Measurements from ENCODE around the gene SYDE2. TPM values are rescaled to one million over a fixed set of nuclear protein-coding genes. Genes with fewer than 3 reads are reported as not detected.

Gene SYDE2
- total RNA-seq, 1 donor from 2014 or later, result 5.9 TPM

DNA sequence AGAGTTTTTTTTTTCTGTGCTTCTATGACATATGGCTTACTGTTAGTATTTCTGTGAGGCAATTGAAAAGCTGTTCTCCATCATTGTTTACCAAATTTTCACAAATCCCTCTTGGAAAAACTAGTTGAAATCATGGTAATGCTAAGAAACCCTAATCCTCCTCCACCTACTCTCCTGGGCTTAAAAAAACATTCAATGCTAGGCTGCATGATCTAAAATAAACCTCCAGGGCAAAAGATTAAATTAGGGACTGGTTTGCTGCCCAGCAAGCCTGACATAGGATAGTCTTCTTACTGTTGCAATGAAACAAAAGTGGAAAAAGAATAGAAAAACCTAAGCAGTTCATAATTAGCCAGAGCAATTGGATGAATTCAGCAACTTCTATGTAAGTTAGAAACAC, 42.6 kb upstream of the SYDE2 start:
- TF ChIP-seq, protein P1, sequence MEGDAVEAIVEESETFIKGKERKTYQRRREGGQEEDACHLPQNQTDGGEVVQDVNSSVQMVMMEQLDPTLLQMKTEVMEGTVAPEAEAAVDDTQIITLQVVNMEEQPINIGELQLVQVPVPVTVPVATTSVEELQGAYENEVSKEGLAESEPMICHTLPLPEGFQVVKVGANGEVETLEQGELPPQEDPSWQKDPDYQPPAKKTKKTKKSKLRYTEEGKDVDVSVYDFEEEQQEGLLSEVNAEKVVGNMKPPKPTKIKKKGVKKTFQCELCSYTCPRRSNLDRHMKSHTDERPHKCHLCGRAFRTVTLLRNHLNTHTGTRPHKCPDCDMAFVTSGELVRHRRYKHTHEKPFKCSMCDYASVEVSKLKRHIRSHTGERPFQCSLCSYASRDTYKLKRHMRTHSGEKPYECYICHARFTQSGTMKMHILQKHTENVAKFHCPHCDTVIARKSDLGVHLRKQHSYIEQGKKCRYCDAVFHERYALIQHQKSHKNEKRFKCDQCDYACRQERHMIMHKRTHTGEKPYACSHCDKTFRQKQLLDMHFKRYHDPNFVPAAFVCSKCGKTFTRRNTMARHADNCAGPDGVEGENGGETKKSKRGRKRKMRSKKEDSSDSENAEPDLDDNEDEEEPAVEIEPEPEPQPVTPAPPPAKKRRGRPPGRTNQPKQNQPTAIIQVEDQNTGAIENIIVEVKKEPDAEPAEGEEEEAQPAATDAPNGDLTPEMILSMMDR (conservative IDR thresholded peaks at IDR 0.05), result no peak
- no peak for DNase-seq (ENCODE audit: low read depth, low spot score)
- Mint-ChIP-seq H3K27ac (ENCODE audit: unreplicated experiment) (no peak overlapping the region), H3K9me3 (no peaks in the 10 kb centered on the region), H3K4me3 (no peak overlapping the region), H3K36me3 (ENCODE audit: low read depth) (peaks cover 3% of the 10 kb centered on the region), H3K4me1 (no peaks in the 10 kb centered on the region), H3K27me3 (ENCODE audit: low read depth) (no peaks in the 10 kb centered on the region)

- TF ChIP-seq, protein P1 (conservative IDR thresholded peaks at IDR 0.05), result no peak
- DNase-seq (ENCODE audit: low read depth, low spot score), result no peak
- Mint-ChIP-seq H3K9me3 (no peaks in the 10 kb centered on the region), H3K4me3 (no peak overlapping the region), H3K4me1 (no peaks in the 10 kb centered on the region), H3K36me3 (ENCODE audit: low read depth) (no peaks in the 10 kb centered on the region), H3K27ac (ENCODE audit: unreplicated experiment) (no peak overlapping the region), H3K27me3 (ENCODE audit: low read depth) (no peaks in the 10 kb centered on the region)
These were observed 39.8 kb upstream of the SYDE2 start for GRCh38 chr1:85240643-85241042.

DNA sequence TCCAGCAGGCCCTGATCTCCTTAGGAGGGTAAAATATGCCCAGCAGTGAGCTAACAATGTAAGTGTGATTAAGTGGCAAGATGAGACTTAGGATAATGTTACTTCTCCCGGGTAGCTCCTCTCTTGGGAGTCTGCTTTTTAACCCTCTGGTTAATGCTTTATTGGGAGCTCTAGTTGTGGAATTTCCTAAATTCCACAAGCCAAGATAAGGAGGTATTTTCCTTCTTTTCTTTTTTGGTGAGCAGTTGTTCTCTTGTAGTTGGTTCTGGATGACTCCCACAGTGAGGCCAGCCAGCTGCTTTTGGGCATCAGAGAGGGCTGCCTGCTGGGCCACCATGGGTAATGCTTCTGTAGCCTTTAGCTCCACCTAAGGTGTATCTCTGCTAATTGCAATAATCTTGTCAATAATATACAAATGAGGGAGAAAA, 39.4 kb upstream of the SYDE2 start:
- H3K27ac Mint-ChIP-seq (ENCODE audit: unreplicated experiment), result no peak overlapping the region

DNA sequence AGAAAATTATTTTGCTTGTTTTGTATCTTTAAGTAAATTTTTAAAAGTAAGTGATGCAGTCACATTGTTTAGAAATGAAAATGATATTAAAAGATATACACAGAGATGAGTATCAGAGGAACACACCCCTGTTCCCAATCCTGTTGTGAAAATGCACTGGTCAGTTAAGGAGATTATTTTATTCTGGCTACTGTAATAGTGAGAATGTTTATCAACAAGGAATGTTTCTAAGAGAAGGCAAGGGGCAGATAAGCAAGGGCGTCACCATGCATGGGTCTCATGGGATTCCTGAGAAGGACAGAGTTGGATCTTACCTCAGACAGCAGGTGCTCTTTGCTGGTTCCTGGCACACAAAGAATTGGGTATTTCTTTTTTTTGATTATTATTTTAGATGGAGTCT, 36.8 kb upstream of the SYDE2 start:
- H3K27me3 Mint-ChIP-seq (ENCODE audit: low read depth), result no peaks in the 10 kb centered on the region
- H3K27ac Mint-ChIP-seq (ENCODE audit: unreplicated experiment), result no peak overlapping the region
- DNase-seq (ENCODE audit: low read depth, low spot score), result no peak
- no peaks in the 10 kb centered on the region for H3K36me3 Mint-ChIP-seq (ENCODE audit: low read depth)
- no peak overlapping the region for H3K4me3 Mint-ChIP-seq
- H3K4me1 Mint-ChIP-seq, result no peaks in the 10 kb centered on the region
- TF ChIP-seq, protein P1 (conservative IDR thresholded peaks at IDR 0.05), result no peak
- H3K9me3 Mint-ChIP-seq, result no peaks in the 10 kb centered on the region

More for the DNA sequence above, 39.4 kb upstream of the SYDE2 start:
- TF ChIP-seq, protein P1 (conservative IDR thresholded peaks at IDR 0.05), result no peak
- H3K4me1 Mint-ChIP-seq, result no peaks in the 10 kb centered on the region
- H3K9me3 Mint-ChIP-seq, result no peaks in the 10 kb centered on the region
- DNase-seq (ENCODE audit: low read depth, low spot score), result no peak
- no peak overlapping the region for H3K4me3 Mint-ChIP-seq
- no peaks in the 10 kb centered on the region for H3K27me3 Mint-ChIP-seq (ENCODE audit: low read depth)
- no peaks in the 10 kb centered on the region for H3K36me3 Mint-ChIP-seq (ENCODE audit: low read depth)

- TF ChIP-seq, protein P1 (conservative IDR thresholded peaks at IDR 0.05), result peak; percentile 37
- peaks cover 2% of the 10 kb centered on the region for H3K27me3 Mint-ChIP-seq (ENCODE audit: low read depth)
- no peak for DNase-seq (ENCODE audit: low read depth, low spot score)
- H3K27ac Mint-ChIP-seq (ENCODE audit: unreplicated experiment), result peak overlapping the region; percentile 75
- H3K4me1 Mint-ChIP-seq, result peaks cover 10% of the 10 kb centered on the region
- H3K4me3 Mint-ChIP-seq, result no peak overlapping the region
- no peaks in the 10 kb centered on the region for H3K9me3 Mint-ChIP-seq
- no peaks in the 10 kb centered on the region for H3K36me3 Mint-ChIP-seq (ENCODE audit: low read depth)
These were observed 29.6 kb upstream of the SYDE2 start for GRCh38 chr1:85230305-85230977.

All from neural crest cell (in vitro differentiated cells).